NCI-H446 (cell line): ENCODE measurements around the gene CCDC78.

ENCODE experiments used
- DNase-seq, 2 experiments: peaks; one replicate each; lab custom pipeline; 2025; lab: John Stamatoyannopoulos, UW

CCDC78 gene

GRCh38 chr16:677316-678190 lies 48.7 kb downstream of the CCDC78 start:
- no peak for DNase-seq

DNA sequence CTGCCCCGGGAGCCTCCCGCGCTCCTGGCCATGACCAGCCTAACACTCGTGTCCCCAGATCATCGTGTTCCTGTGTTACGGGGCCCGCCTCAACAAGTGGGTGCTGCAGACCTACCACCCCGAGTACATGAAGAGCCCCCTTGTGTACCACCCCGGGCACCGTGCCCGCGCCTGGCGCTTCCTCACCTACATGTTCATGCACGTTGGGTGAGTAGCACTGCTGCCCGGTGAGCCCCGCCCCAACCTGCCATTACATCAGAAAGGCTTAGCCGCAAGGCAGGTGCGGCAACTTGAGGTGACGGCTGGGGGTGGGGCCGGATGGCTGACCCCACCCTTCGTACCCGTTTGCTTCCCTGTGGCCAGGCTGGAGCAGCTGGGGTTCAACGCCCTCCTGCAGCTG lies 49.3 kb downstream of the CCDC78 start:
- DNase-seq: no peak

- DNase-seq: no peak
These were observed 49.7 kb downstream of the CCDC78 start for GRCh38 chr16:676565-676902.

- DNase-seq: no peak
These were observed 50.2 kb downstream of the CCDC78 start for GRCh38 chr16:675884-676564.

- DNase-seq: no peak
These were observed 51.0 kb downstream of the CCDC78 start, which contains the start of gene RHBDL1 for GRCh38 chr16:674968-675883. TSS of gene RHBDL1 (plus strand) at chr16:675671. CDS start at chr16:675791, 120 bp downstream.

DNA sequence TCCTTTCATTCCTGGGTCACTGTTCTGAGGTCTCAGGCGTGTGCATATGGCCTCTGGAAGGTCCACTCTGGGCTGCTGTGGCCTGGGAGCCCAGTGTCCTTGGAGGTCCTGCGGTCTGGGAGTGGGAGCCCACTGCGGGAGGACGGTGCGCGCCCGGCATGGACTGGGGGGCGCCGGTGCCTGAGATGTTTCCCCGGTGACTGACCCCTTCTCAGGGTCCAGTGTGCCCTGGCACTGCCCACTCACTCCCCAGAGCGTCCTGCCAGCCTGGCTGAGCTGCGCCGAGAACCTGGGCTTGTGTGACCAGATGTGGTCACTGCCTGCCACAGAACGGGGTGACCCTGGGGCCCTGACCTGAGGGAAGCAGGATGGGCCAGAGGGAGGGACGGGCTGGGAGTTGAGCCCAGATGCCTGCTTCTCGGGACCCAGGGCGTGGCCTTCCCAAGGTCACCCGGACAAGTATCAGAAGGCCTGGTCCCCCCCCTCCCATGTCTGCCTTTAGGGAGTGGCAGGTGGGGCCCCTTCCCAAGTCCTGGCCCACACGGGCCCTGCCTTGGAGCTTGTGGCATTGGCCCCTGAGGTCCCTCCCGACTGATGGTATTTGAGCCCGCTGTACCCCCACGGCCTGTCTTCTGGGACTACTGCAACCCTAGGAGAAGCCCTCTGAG lies 51.9 kb downstream of the CCDC78 start:
- no peak for DNase-seq

GRCh38 chr16:673399-673991 lies 52.7 kb downstream of the CCDC78 start:
- no peak for DNase-seq

- no peak for DNase-seq
These were observed 53.4 kb downstream of the CCDC78 start for GRCh38 chr16:672851-673250.
